Measurements from ENCODE around the gene KCNQ2.

KCNQ2 gene

GRCh38 chr20:63400486-63401210 lies 71.8 kb downstream of the KCNQ2 start:
- no peak for DNase-seq

- no peak for DNase-seq
These were observed 72.7 kb downstream of the KCNQ2 start for GRCh38 chr20:63399596-63400375.

GRCh38 chr20:63398744-63399514 lies 73.5 kb downstream of the KCNQ2 start:
- DNase-seq, result no peak

- no peak for DNase-seq
These were observed 74.5 kb downstream of the KCNQ2 start for GRCh38 chr20:63397946-63398450.

GRCh38 chr20:63397155-63397843 lies 75.2 kb downstream of the KCNQ2 start:
- no peak for DNase-seq

GRCh38 chr20:63396300-63396699 lies 76.2 kb downstream of the KCNQ2 start:
- DNase-seq, result no peak

GRCh38 chr20:63395723-63396122 lies 76.7 kb downstream of the KCNQ2 start:
- no peak for DNase-seq

GRCh38 chr20:63394920-63395455 lies 77.5 kb downstream of the KCNQ2 start:
- no peak for DNase-seq

- DNase-seq, result no peak
These were observed 78.2 kb downstream of the KCNQ2 start for GRCh38 chr20:63394069-63394919.

- DNase-seq, result no peak
These were observed 78.9 kb downstream of the KCNQ2 start for GRCh38 chr20:63393566-63393965.

GRCh38 chr20:63392465-63393365 lies 79.7 kb downstream of the KCNQ2 start:
- DNase-seq, result no peak

- DNase-seq, result no peak
These were observed 84.5 kb downstream of the KCNQ2 start for GRCh38 chr20:63387917-63388316.

GRCh38 chr20:63387393-63387792 lies 85.1 kb downstream of the KCNQ2 start:
- DNase-seq, result no peak

- DNase-seq, result no peak
These were observed 86.0 kb downstream of the KCNQ2 start for GRCh38 chr20:63386491-63386890.

- DNase-seq, result no peak
These were observed 86.6 kb downstream of the KCNQ2 start for GRCh38 chr20:63385819-63386218.

- no peak for DNase-seq
These were observed 88.1 kb downstream of the KCNQ2 start for GRCh38 chr20:63384336-63384735.

- DNase-seq, result no peak
These were observed 88.9 kb downstream of the KCNQ2 start for GRCh38 chr20:63383556-63383955.

GRCh38 chr20:63382551-63383300 lies 89.7 kb downstream of the KCNQ2 start:
- no peak for DNase-seq

- DNase-seq, result peak; percentile 13 to 18
These were observed 90.5 kb downstream of the KCNQ2 start for GRCh38 chr20:63381781-63382431.

Measured in activated CD4-positive, alpha-beta T cell treated with anti-CD3 and anti-CD28 coated beads, Interleukin-2, amount 50 U/mL, for 4 hours (primary cell).